Neural cell (in vitro differentiated cells): ENCODE measurements around the gene FBN1. TPM values are rescaled to one million over a fixed set of nuclear protein-coding genes. Genes with fewer than 3 reads are reported as not detected.

Source experiments
- H2AFZ ChIP-seq: fragments of 200-600, 300-800 bp; sonication (generic), shearing (Covaris generic); 2 replicates; pipeline ENCODE4 v1.6.0; 2014; ENCODE audit warnings: low read depth, mild to moderate bottlenecking, antibody characterized with exemption, low read length, moderate library complexity
- H3F3A ChIP-seq: fragments of 200-600 bp; shearing (Covaris generic); 2 replicates; pipeline ENCODE4 v1.6.1; 2016; ENCODE audit warnings: mild to moderate bottlenecking, moderate library complexity, mixed read lengths, antibody characterized with exemption, low read length; ENCODE audit not compliant: insufficient read depth, poor library complexity, severe bottlenecking
- H3K27ac ChIP-seq: fragments of 200-600, 300-800 bp; sonication (generic), shearing (Covaris generic); 2 replicates; pipeline ENCODE4 v1.5.1; 2014; ENCODE audit warnings: mild to moderate bottlenecking, low read length, moderate library complexity
- H3K27me3 ChIP-seq: fragments of 300-800, 200-600 bp; sonication (generic), shearing (Covaris generic); 2 replicates; pipeline ENCODE4 v1.6.0; 2014; ENCODE audit warnings: mild to moderate bottlenecking, low read depth, low read length, moderate library complexity; ENCODE audit not compliant: insufficient read depth
- H3K36me3 ChIP-seq: fragments of 300-800, 200-600 bp; sonication (generic), shearing (Covaris generic); 2 replicates; pipeline ENCODE4 v1.5.1; 2014; ENCODE audit warnings: mild to moderate bottlenecking, antibody characterized with exemption, low read length, moderate library complexity; ENCODE audit not compliant: insufficient read depth
- H3K4me2 ChIP-seq: fragments of 300-800, 200-600 bp; sonication (generic), shearing (Covaris generic); 2 replicates; pipeline ENCODE4 v1.6.0; 2014; ENCODE audit warnings: mild to moderate bottlenecking, low read length
- H3K4me3 ChIP-seq: fragments of 300-800, 200-600 bp; sonication (generic), shearing (Covaris generic); 2 replicates; pipeline ENCODE4 v1.5.1; 2014; ENCODE audit warnings: mild to moderate bottlenecking, low read length, moderate library complexity
- H3K79me2 ChIP-seq: fragments of 200-600 bp; shearing (Covaris generic); replicated peaks from 2 replicates; pipeline ENCODE4 v1.6.0; 2014; ENCODE audit warnings: mild to moderate bottlenecking, low read length, moderate library complexity; ENCODE audit not compliant: insufficient read depth
- H3K9ac ChIP-seq: fragments of 300-800, 200-600 bp; sonication (generic), shearing (Covaris generic); 2 replicates; pipeline ENCODE4 v1.6.1; 2016; ENCODE audit warnings: mild to moderate bottlenecking, low read length, mixed read lengths
- H3K9me2 ChIP-seq: fragments of 200-600 bp; shearing (Covaris generic); 2 replicates; pipeline ENCODE4 v1.6.1; 2016; ENCODE audit warnings: mild to moderate bottlenecking, low read length, mixed read lengths; ENCODE audit not compliant: insufficient read depth
- H3K9me3 ChIP-seq: fragments of 200-600, 300-800 bp; sonication (generic), shearing (Covaris generic); 2 replicates; pipeline ENCODE4 v1.6.1; 2016; ENCODE audit warnings: mild to moderate bottlenecking, mixed run types, low read length, moderate library complexity, mixed read lengths
- H4K20me1 ChIP-seq: fragments of 200-600 bp; shearing (Covaris generic); 2 replicates; pipeline ENCODE4 v1.6.1; 2016; ENCODE audit warnings: mild to moderate bottlenecking, mixed run types; ENCODE audit not compliant: insufficient read depth
- EP300 ChIP-seq: fragments of 450-650 bp; conservative IDR thresholded peaks from 2 replicates; pipeline ENCODE4 v1.6.1; 2014; ENCODE audit warnings: antibody characterized with exemption, mild to moderate bottlenecking, moderate library complexity; ENCODE audit not compliant: poor library complexity, severe bottlenecking
- EZH2 ChIP-seq: fragments of 200-600, 300-800 bp; shearing (Covaris generic), sonication (generic); IDR thresholded peaks from 2 replicates; pipeline ENCODE4 v1.6.1; 2014; ENCODE audit warnings: antibody characterized with exemption, low read length, borderline replicate concordance, mild to moderate bottlenecking; ENCODE audit not compliant: insufficient read depth, poor library complexity, severe bottlenecking
- MXI1 ChIP-seq: fragments of 450-650 bp; conservative IDR thresholded peaks from 2 replicates; pipeline ENCODE4 v1.6.1; 2014; ENCODE audit warnings: antibody characterized with exemption, mild to moderate bottlenecking; ENCODE audit not compliant: poor library complexity, severe bottlenecking
- POLR2AphosphoS5 ChIP-seq: IDR thresholded peaks from 2 replicates; pipeline ENCODE4 v1.6.1; 2012
- RAD21 ChIP-seq: fragments of 450-650 bp; conservative IDR thresholded peaks from 2 replicates; pipeline ENCODE4 v1.6.1; 2014; ENCODE audit warnings: antibody characterized with exemption, mild to moderate bottlenecking, moderate library complexity
- SMC3 ChIP-seq: fragments of 450-650 bp; conservative IDR thresholded peaks from 2 replicates; pipeline ENCODE4 v1.6.1; 2014; ENCODE audit warnings: antibody characterized with exemption, mild to moderate bottlenecking, moderate library complexity; ENCODE audit not compliant: poor library complexity
- TAF1 ChIP-seq: IDR thresholded peaks from 2 replicates; pipeline ENCODE4 v1.6.1; 2012; ENCODE audit warnings: low read depth
- polyA plus RNA-seq: library from polyadenylated mRNA; depleted of rRNA; stranded (reverse); fragments of >200 nt; gene quantifications from 2 replicates; pipeline ENCODE4 v1.2.3, GENCODE V29; 2014
- TF ChIP-seq, protein P1 (sequence below): IDR thresholded peaks from 2 replicates; pipeline ENCODE4 v1.6.1; 2012; ENCODE audit warnings: borderline replicate concordance
- TF ChIP-seq, protein P2 (sequence below): fragments of 450-650 bp; IDR thresholded peaks from 2 replicates; pipeline ENCODE4 v1.5.1; 2014; ENCODE audit warnings: antibody characterized with exemption, mild to moderate bottlenecking, moderate library complexity; ENCODE audit not compliant: poor library complexity, severe bottlenecking

Gene FBN1
- polyA plus RNA-seq, 1 donor from 2014 or later, result 22.0 TPM

DNA sequence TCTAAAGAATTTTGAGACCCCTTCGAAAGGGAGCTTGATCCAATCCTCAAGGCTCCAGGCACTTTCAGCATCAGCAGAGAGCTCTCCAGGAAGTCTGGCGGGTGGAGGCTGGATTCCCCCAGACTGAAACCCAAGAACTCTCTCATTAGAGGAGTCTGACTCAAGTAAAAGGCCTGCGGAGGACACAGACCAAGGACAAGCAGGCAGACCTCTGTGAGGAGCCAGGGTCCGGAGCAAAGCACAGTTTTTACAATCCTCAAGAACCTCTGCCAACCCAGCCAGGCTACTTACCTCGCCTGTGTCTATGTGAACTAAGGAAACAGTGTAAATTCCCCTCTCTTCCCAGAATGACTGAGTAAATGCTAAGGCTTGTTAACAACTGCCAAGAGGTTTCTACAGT lies 86.2 kb downstream of the FBN1 start:
- no peak overlapping the region for H2AFZ ChIP-seq
- H3K9me3 ChIP-seq, result no peaks in the 10 kb centered on the region
- H3K4me3 ChIP-seq, result no peak overlapping the region
- no peaks in the 10 kb centered on the region for H3F3A ChIP-seq
- no peaks in the 10 kb centered on the region for H3K79me2 ChIP-seq
- no peaks in the 10 kb centered on the region for H3K9me2 ChIP-seq
- H3K4me2 ChIP-seq, result no peak overlapping the region
- H3K27ac ChIP-seq, result no peak overlapping the region
- no peaks in the 10 kb centered on the region for H3K36me3 ChIP-seq
- H4K20me1 ChIP-seq, result no peaks in the 10 kb centered on the region
- no peak overlapping the region for H3K9ac ChIP-seq
- H3K27me3 ChIP-seq, result no peaks in the 10 kb centered on the region
- TF ChIP-seq EP300 (no peak), EZH2 (no peak), SMC3 (no peak), RAD21 (no peak), TAF1 (no peak), POLR2AphosphoS5 (no peak), MXI1 (no peak)
- TF ChIP-seq, protein P1, sequence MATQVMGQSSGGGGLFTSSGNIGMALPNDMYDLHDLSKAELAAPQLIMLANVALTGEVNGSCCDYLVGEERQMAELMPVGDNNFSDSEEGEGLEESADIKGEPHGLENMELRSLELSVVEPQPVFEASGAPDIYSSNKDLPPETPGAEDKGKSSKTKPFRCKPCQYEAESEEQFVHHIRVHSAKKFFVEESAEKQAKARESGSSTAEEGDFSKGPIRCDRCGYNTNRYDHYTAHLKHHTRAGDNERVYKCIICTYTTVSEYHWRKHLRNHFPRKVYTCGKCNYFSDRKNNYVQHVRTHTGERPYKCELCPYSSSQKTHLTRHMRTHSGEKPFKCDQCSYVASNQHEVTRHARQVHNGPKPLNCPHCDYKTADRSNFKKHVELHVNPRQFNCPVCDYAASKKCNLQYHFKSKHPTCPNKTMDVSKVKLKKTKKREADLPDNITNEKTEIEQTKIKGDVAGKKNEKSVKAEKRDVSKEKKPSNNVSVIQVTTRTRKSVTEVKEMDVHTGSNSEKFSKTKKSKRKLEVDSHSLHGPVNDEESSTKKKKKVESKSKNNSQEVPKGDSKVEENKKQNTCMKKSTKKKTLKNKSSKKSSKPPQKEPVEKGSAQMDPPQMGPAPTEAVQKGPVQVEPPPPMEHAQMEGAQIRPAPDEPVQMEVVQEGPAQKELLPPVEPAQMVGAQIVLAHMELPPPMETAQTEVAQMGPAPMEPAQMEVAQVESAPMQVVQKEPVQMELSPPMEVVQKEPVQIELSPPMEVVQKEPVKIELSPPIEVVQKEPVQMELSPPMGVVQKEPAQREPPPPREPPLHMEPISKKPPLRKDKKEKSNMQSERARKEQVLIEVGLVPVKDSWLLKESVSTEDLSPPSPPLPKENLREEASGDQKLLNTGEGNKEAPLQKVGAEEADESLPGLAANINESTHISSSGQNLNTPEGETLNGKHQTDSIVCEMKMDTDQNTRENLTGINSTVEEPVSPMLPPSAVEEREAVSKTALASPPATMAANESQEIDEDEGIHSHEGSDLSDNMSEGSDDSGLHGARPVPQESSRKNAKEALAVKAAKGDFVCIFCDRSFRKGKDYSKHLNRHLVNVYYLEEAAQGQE, result no peak
- TF ChIP-seq, protein P2, sequence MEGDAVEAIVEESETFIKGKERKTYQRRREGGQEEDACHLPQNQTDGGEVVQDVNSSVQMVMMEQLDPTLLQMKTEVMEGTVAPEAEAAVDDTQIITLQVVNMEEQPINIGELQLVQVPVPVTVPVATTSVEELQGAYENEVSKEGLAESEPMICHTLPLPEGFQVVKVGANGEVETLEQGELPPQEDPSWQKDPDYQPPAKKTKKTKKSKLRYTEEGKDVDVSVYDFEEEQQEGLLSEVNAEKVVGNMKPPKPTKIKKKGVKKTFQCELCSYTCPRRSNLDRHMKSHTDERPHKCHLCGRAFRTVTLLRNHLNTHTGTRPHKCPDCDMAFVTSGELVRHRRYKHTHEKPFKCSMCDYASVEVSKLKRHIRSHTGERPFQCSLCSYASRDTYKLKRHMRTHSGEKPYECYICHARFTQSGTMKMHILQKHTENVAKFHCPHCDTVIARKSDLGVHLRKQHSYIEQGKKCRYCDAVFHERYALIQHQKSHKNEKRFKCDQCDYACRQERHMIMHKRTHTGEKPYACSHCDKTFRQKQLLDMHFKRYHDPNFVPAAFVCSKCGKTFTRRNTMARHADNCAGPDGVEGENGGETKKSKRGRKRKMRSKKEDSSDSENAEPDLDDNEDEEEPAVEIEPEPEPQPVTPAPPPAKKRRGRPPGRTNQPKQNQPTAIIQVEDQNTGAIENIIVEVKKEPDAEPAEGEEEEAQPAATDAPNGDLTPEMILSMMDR, result no peak

GRCh38 chr15:48558226-48558625 lies 87.3 kb downstream of the FBN1 start:
- H3K9me3 ChIP-seq, result no peaks in the 10 kb centered on the region
- H3K9me2 ChIP-seq, result no peaks in the 10 kb centered on the region
- H3K27ac ChIP-seq, result no peak overlapping the region
- no peak overlapping the region for H3K4me3 ChIP-seq
- H3K27me3 ChIP-seq, result no peaks in the 10 kb centered on the region
- no peak overlapping the region for H3K4me2 ChIP-seq
- no peak overlapping the region for H2AFZ ChIP-seq
- H3K9ac ChIP-seq, result no peak overlapping the region
- H3K79me2 ChIP-seq, result no peaks in the 10 kb centered on the region
- no peaks in the 10 kb centered on the region for H4K20me1 ChIP-seq
- TF ChIP-seq SMC3 (no peak), RAD21 (no peak), EZH2 (no peak), EP300 (no peak), MXI1 (no peak), TAF1 (no peak), POLR2AphosphoS5 (no peak)
- TF ChIP-seq, protein P2, result no peak
- TF ChIP-seq, protein P1, result no peak
- no peaks in the 10 kb centered on the region for H3F3A ChIP-seq
- H3K36me3 ChIP-seq, result no peaks in the 10 kb centered on the region
